H9 (cell line): ENCODE results near the gene GPR108. TPM values are rescaled to one million over a fixed set of nuclear protein-coding genes. Genes with fewer than 3 reads are reported as not detected.

Experiments used
- DNase-seq: peaks from one replicate; pipeline ENCODE4 v3.0.0-alpha.2; 2017
- H2AFZ ChIP-seq: one replicate; pipeline ENCODE4 v1.6.1; 2013; ENCODE audit warnings: mild to moderate bottlenecking, low read length, control low read depth, moderate library complexity
- H2AK5ac ChIP-seq: 2 replicates; pipeline ENCODE4 v1.6.1; 2013; ENCODE audit warnings: low read length, control low read depth, mixed read lengths; ENCODE audit not compliant: insufficient read length
- H2BK120ac ChIP-seq: one replicate; pipeline ENCODE4 v1.6.1; 2013; ENCODE audit warnings: low read depth, mild to moderate bottlenecking, low read length, control low read depth, inconsistent platforms; ENCODE audit not compliant: poor library complexity, severe bottlenecking
- H2BK12ac ChIP-seq: 2 replicates; pipeline ENCODE4 v1.6.1; 2013; ENCODE audit warnings: low read length, control low read depth, mixed read lengths, low read depth; ENCODE audit not compliant: insufficient read length
- H2BK15ac ChIP-seq: 2 replicates; pipeline ENCODE4 v1.6.1; 2013; ENCODE audit warnings: low read depth, low read length, control low read depth
- H2BK20ac ChIP-seq: one replicate; pipeline ENCODE4 v1.6.1; 2013; ENCODE audit warnings: low read depth, mild to moderate bottlenecking, low read length, control low read depth, inconsistent platforms; ENCODE audit not compliant: poor library complexity, severe bottlenecking
- H2BK5ac ChIP-seq: 2 replicates; pipeline ENCODE4 v1.6.1; 2013; ENCODE audit warnings: low read length, control low read depth, mixed read lengths; ENCODE audit not compliant: insufficient read length
- H3K14ac ChIP-seq: 2 replicates; pipeline ENCODE4 v1.6.1; 2013; ENCODE audit warnings: low read length, control low read depth; ENCODE audit not compliant: insufficient read depth
- H3K18ac ChIP-seq: 2 replicates; pipeline ENCODE4 v1.6.1; 2013; ENCODE audit warnings: low read depth, mild to moderate bottlenecking, mixed read lengths, low read length, control low read depth; ENCODE audit not compliant: insufficient read length
- H3K23ac ChIP-seq: 2 replicates; pipeline ENCODE4 v1.6.1; 2013; ENCODE audit warnings: low read length, control low read depth, mixed read lengths, low read depth; ENCODE audit not compliant: insufficient read length
- H3K23me2 ChIP-seq: 2 replicates; pipeline ENCODE4 v1.6.1; 2013; ENCODE audit warnings: low read depth, mild to moderate bottlenecking, mixed read lengths, low read length, control low read depth; ENCODE audit not compliant: insufficient read length, poor library complexity, severe bottlenecking
- H3K27ac ChIP-seq: 2 replicates; pipeline ENCODE4 v1.5.1; 2013; ENCODE audit warnings: low read length, control low read depth, mixed read lengths, low read depth; ENCODE audit not compliant: insufficient read length
- H3K27me3 ChIP-seq: 2 replicates; pipeline ENCODE4 v1.6.1; 2013; ENCODE audit warnings: low read length, control low read depth, inconsistent platforms; ENCODE audit not compliant: insufficient read depth
- H3K4ac ChIP-seq: 2 replicates; pipeline ENCODE4 v1.6.1; 2013; ENCODE audit warnings: low read depth, mild to moderate bottlenecking, control low read depth, inconsistent platforms, low read length, moderate library complexity
- H3K4me1 ChIP-seq: 2 replicates; pipeline ENCODE4 v1.6.1; 2013; ENCODE audit warnings: low read length, control low read depth, inconsistent platforms; ENCODE audit not compliant: insufficient read depth
- H3K4me2 ChIP-seq: 2 replicates; pipeline ENCODE4 v1.6.1; 2013; ENCODE audit warnings: low read length, control low read depth, mixed read lengths; ENCODE audit not compliant: insufficient read length, insufficient read depth
- H3K56ac ChIP-seq: 2 replicates; pipeline ENCODE4 v1.6.1; 2013; ENCODE audit warnings: low read depth, mild to moderate bottlenecking, mixed read lengths, low read length, control low read depth; ENCODE audit not compliant: insufficient read length
- H3K79me1 ChIP-seq: 2 replicates; pipeline ENCODE4 v1.6.1; 2013; ENCODE audit warnings: low read depth, mild to moderate bottlenecking, moderate library complexity, low read length, control low read depth, inconsistent platforms; ENCODE audit not compliant: insufficient read depth, poor library complexity, severe bottlenecking
- H3K79me2 ChIP-seq: 2 replicates; pipeline ENCODE4 v1.6.1; 2013; ENCODE audit warnings: low read length, control low read depth, inconsistent platforms; ENCODE audit not compliant: insufficient read depth
- H3K9ac ChIP-seq: 2 replicates; pipeline ENCODE4 v1.6.1; 2013; ENCODE audit warnings: low read length, control low read depth, mixed read lengths; ENCODE audit not compliant: insufficient read length; ENCODE audit errors: extremely low read depth
- H3K9me3 ChIP-seq: one replicate; pipeline ENCODE4 v1.6.1; 2013; ENCODE audit warnings: low read depth, low read length, inconsistent platforms; ENCODE audit not compliant: control insufficient read depth
- H3T11ph ChIP-seq: one replicate; pipeline ENCODE4 v1.6.1; 2013; ENCODE audit warnings: mild to moderate bottlenecking, low read length, control low read depth, inconsistent platforms
- H4K20me1 ChIP-seq: one replicate; pipeline ENCODE4 v1.6.1; 2013; ENCODE audit not compliant: control insufficient read depth, insufficient read length, insufficient read depth
- H4K5ac ChIP-seq: 2 replicates; pipeline ENCODE4 v1.6.1; 2013; ENCODE audit warnings: low read depth, mild to moderate bottlenecking, mixed read lengths, low read length, control low read depth; ENCODE audit not compliant: insufficient read length
- H4K8ac ChIP-seq: replicated peaks from 2 replicates; pipeline ENCODE4 v1.6.1; 2013; ENCODE audit warnings: low read length, control low read depth, mixed read lengths, low read depth; ENCODE audit not compliant: insufficient read length
- H4K91ac ChIP-seq: 2 replicates; pipeline ENCODE4 v1.6.1; 2013; ENCODE audit warnings: low read depth, mild to moderate bottlenecking, moderate library complexity, mixed read lengths, low read length, control low read depth; ENCODE audit not compliant: insufficient read length
- H3K27ac Mint-ChIP-seq, 3 experiments: 2 replicates in 2 of 3; 3 replicates in 1 of 3; pipeline ENCODE4 v1.8.0; 2020 to 2021; ENCODE audit warnings: mixed read lengths in 3 of 3, mild to moderate bottlenecking in 1 of 3, moderate library complexity in 1 of 3
- H3K27me3 Mint-ChIP-seq: 2 replicates; pipeline ENCODE4 v1.8.0; 2021; ENCODE audit warnings: low read depth, mild to moderate bottlenecking, moderate library complexity, mixed read lengths
- H3K36me3 Mint-ChIP-seq, 3 experiments: 2 replicates in 2 of 3; 3 replicates in 1 of 3; pipeline ENCODE4 v1.8.0; 2020 to 2021; ENCODE audit warnings: low read depth in 3 of 3, mixed read lengths in 3 of 3; ENCODE audit not compliant: insufficient read depth in 1 of 3
- H3K4me1 Mint-ChIP-seq, 2 experiments: 2 replicates each; pipeline ENCODE4 v1.8.0; 2020; ENCODE audit warnings: mixed read lengths in 2 of 2
- H3K4me3 Mint-ChIP-seq, 2 experiments: 2 replicates in 1 of 2; 3 replicates in 1 of 2; pipeline ENCODE4 v1.8.0; 2020 to 2021; ENCODE audit warnings: mild to moderate bottlenecking in 2 of 2, mixed read lengths in 2 of 2, moderate library complexity in 1 of 2
- H3K9me3 Mint-ChIP-seq, 2 experiments: 2 replicates in 1 of 2; 3 replicates in 1 of 2; pipeline ENCODE4 v1.8.0; 2020; ENCODE audit warnings: mild to moderate bottlenecking in 2 of 2, mixed read lengths in 2 of 2, moderate library complexity in 1 of 2
- CTCF ChIP-seq: fragments of 200-600 bp; sonication (generic); conservative IDR thresholded peaks from 3 replicates; pipeline ENCODE4 v1.8.0; 2021; ENCODE audit warnings: antibody characterized with exemption, mild to moderate bottlenecking
- WGBS: extraction: QIAGEN DNeasy Blood & Tissue Kit; methylation state at CpG from one replicate; pipeline ENCODE4 v1.1.7; 2013; ENCODE audit warnings: missing lambda C conversion rate, low lambda C conversion rate, mixed read lengths; ENCODE audit not compliant: insufficient read length; ENCODE audit errors: extremely low coverage; 5-methylcytosine and 5-hydroxymethylcytosine counted together
- total RNA-seq: library from RNA; stranded (reverse); gene quantifications from 2 replicates; pipeline ENCODE4 v1.2.1, GENCODE V29; 2021

GPR108 gene
- total RNA-seq, 1 experiment from 2014 or later = 38.2 TPM

- Histone ChIP-seq H3K27ac (no peak overlapping the region), H2BK5ac (no peak overlapping the region), H3K23ac (no peak overlapping the region), H3K23me2 (no peaks in the 10 kb centered on the region), H3K4me2 (no peak overlapping the region), H2BK20ac (no peak overlapping the region), H3K18ac (no peak overlapping the region), H3K4me1 (no peaks in the 10 kb centered on the region), H2BK120ac (no peak overlapping the region), H2BK15ac (no peak overlapping the region), H4K8ac (no peak overlapping the region), H3K9me3 (no peaks in the 10 kb centered on the region), H4K20me1 (no peaks in the 10 kb centered on the region), H3K9ac (no peak overlapping the region), H3K79me1 (no peaks in the 10 kb centered on the region), H2AK5ac (no peak overlapping the region), H3K56ac (no peak overlapping the region), H3T11ph (no peak overlapping the region), H2AFZ (no peak overlapping the region), H3K27me3 (no peaks in the 10 kb centered on the region), H4K91ac (no peak overlapping the region), H3K14ac (no peak overlapping the region), H2BK12ac (no peak overlapping the region), H4K5ac (no peak overlapping the region), H3K79me2 (no peaks in the 10 kb centered on the region), H3K4ac (no peak overlapping the region)
- H3K4me3 Mint-ChIP-seq = no peak overlapping the region
- H3K4me1 Mint-ChIP-seq = no peaks in the 10 kb centered on the region
- no peak for DNase-seq
- H3K27me3 Mint-ChIP-seq = no peaks in the 10 kb centered on the region; the same call in 1 of the 2 replicates
- no peaks in the 10 kb centered on the region; a peak in 2 of 7 replicates for H3K36me3 Mint-ChIP-seq
- TF ChIP-seq CTCF = no peak
- H3K27ac Mint-ChIP-seq = no peak overlapping the region
- WGBS = no CpG with 5 or more reads among the region's 8 CpGs
- peaks cover 5 to 31% of the 10 kb centered on the region in 2 experiments; a peak in 3 of 5 replicates for H3K9me3 Mint-ChIP-seq
Measured at GRCh38 chr19:6700586-6701316, 36.6 kb downstream of the GPR108 start.
